Psoas muscle (tissue), 8 donors: ENCODE data around the gene BAHCC1. TPM values are rescaled to one million over a fixed set of nuclear protein-coding genes. Genes with fewer than 3 reads are reported as not detected.

Experiments
- ATAC-seq, 4 donors: fragments of 200-7000 bp; cut with Tn5 transposase; one replicate each; pipeline ENCODE4 v1.9.1; 2020; ENCODE audit warnings: moderate library complexity in 3 of 4, mild to moderate bottlenecking in 2 of 4
- DNase-seq, 2 donors: peaks; one replicate each; pipeline ENCODE4 v3.0.0-alpha.2; 2020
- H3K27ac ChIP-seq: fragments of 200-600 bp; one replicate; pipeline ENCODE4 v1.8.0; 2022
- H3K27me3 ChIP-seq, 3 donors: fragments of 200-600 bp in 1 of 3; one replicate each; pipeline versions ENCODE4 v1.6.1 to v1.8.0; 2013 to 2022; ENCODE audit warnings: low read length in 2 of 3, mild to moderate bottlenecking in 2 of 3, moderate library complexity in 1 of 3; ENCODE audit not compliant: insufficient read depth in 3 of 3
- H3K36me3 ChIP-seq, 2 donors: fragments of 200-600 bp in 1 of 2; one replicate each; pipeline versions ENCODE4 v1.6.1 to v1.8.0; 2013 to 2022; ENCODE audit warnings: low read depth in 1 of 2, mild to moderate bottlenecking in 1 of 2, moderate library complexity in 1 of 2; ENCODE audit not compliant: insufficient read depth in 1 of 2
- H3K4me1 ChIP-seq: fragments of 200-600 bp; one replicate; pipeline ENCODE4 v1.8.0; 2022
- H3K4me3 ChIP-seq: fragments of 200-600 bp; one replicate; pipeline ENCODE4 v1.8.0; 2022; ENCODE audit warnings: mild to moderate bottlenecking
- H3K9me3 ChIP-seq: fragments of 200-600 bp; one replicate; pipeline ENCODE4 v1.8.0; 2022
- CTCF ChIP-seq: fragments of 200-600 bp; IDR thresholded peaks from one replicate; pipeline ENCODE4 v1.8.0; 2022; ENCODE audit warnings: antibody characterized with exemption
- WGBS, 3 donors: extraction: QIAGEN DNeasy Blood & Tissue Kit; methylation state at CpG; one replicate each; pipeline versions ENCODE4 v1.1.6 to v1.1.7; 2013; 5-methylcytosine and 5-hydroxymethylcytosine counted together
- intact Hi-C, 2 donors: fragments of 100-400 bp; cut with DNase I; formaldehyde crosslinking; loops; one replicate each; pipeline versions ENCODE4 v1.11.0 to v1.14.2; 2022
- polyA plus RNA-seq, 3 donors: library from polyadenylated mRNA; stranded (reverse); fragments of 200-250 nt; gene quantifications; one replicate each; pipeline ENCODE4 v1.2.3, GENCODE V29; 2013
- total RNA-seq, 4 donors: library from RNA; stranded (reverse); fragmentation: NEBNext Ultra II Directional in 2 of 4; extraction: Animal tissue kit (Norgen Biotek cat#: 25700) in 2 of 4; gene quantifications; one replicate each; pipeline versions ENCODE4 v1.2.1 to v1.2.4, GENCODE V29; 2021 to 2023
- donor health status: healthy with polysubstance abuse.
- donor health status: DM: no; HTN: no; CAD: no; lungs with moderate emphysema.
- donor health status: Bipolar disorder and iron deficiency.
- donor health status: healthy.
- donor health status: DM: yes; HTN: yes; CAD: no.
- donor health status: DM: no; HTN: no; CAD: no.
- donor health status: DM: no; HTN: no; CAD: no.
- donor health status: DM: yes; HTN: yes; CAD: no.

Gene BAHCC1
- total and polyA plus RNA-seq, 7 donors: 2.8 to 10.7 (median 6.6) TPM

GRCh38 chr17:81487089-81487486, 91.8 kb downstream of the BAHCC1 start:
- TF ChIP-seq CTCF: no peak
- intact Hi-C loops: no loop called here
- ATAC-seq (no peak), DNase-seq (no peak)
- H3K9me3 ChIP-seq: no peaks in the 10 kb centered on the region
- 74 to 76% (median 76%) methylated on average over 10 of the region's 10 CpGs for WGBS, 3 donors
- peak overlapping the region; percentile 85 for H3K4me3 ChIP-seq
- H3K27ac ChIP-seq: no peak overlapping the region
- H3K36me3 ChIP-seq: no peaks in the 10 kb centered on the region
- H3K4me1 ChIP-seq: peaks cover 18% of the 10 kb centered on the region
- H3K27me3 ChIP-seq: no peaks in the 10 kb centered on the region

GRCh38 chr17:81487487-81488275, 92.4 kb downstream of the BAHCC1 start:
- H3K27me3 ChIP-seq: no peaks in the 10 kb centered on the region
- peak; percentile 88 to 92 for DNase-seq
- WGBS, 3 donors: 7 to 15% (median 8%) methylated on average over 52 to 87 of the region's 87 CpGs
- ATAC-seq: peak; percentile 81 to 87 (median 84)
- peaks cover 17% of the 10 kb centered on the region for H3K4me1 ChIP-seq
- no peaks in the 10 kb centered on the region for H3K36me3 ChIP-seq
- intact Hi-C loops: no loop called here
- H3K27ac ChIP-seq: peak overlapping the region; percentile 92
- TF ChIP-seq CTCF: no peak
- peak overlapping the region; percentile 85 for H3K4me3 ChIP-seq
- no peaks in the 10 kb centered on the region for H3K9me3 ChIP-seq

GRCh38 chr17:81488276-81488860, 93.1 kb downstream of the BAHCC1 start:
- peak overlapping the region; percentile 92 for H3K27ac ChIP-seq
- H3K4me1 ChIP-seq: peaks cover 10% of the 10 kb centered on the region
- WGBS, 3 donors: 10 to 16% (median 10%) methylated on average over 28 to 52 of the region's 52 CpGs
- DNase-seq: peak; percentile 49 to 68
- H3K9me3 ChIP-seq: no peaks in the 10 kb centered on the region
- intact Hi-C loops: no loop called here
- peak; percentile 12 to 41 (median 28) for ATAC-seq
- H3K4me3 ChIP-seq: peak overlapping the region; percentile 85
- peak; percentile 13 for TF ChIP-seq CTCF
- no peaks in the 10 kb centered on the region for H3K27me3 ChIP-seq
- no peaks in the 10 kb centered on the region for H3K36me3 ChIP-seq

- peaks cover 4% of the 10 kb centered on the region for H3K4me1 ChIP-seq
- no peak for DNase-seq
- H3K27ac ChIP-seq: no peak overlapping the region
- H3K36me3 ChIP-seq: no peaks in the 10 kb centered on the region
- WGBS, 3 donors: 78 to 82% (median 81%) methylated on average over 26 to 27 of the region's 27 CpGs
- intact Hi-C loops: no loop called here
- H3K27me3 ChIP-seq: no peaks in the 10 kb centered on the region
- ATAC-seq: no peak
- H3K4me3 ChIP-seq: peak overlapping the region; percentile 85
- TF ChIP-seq CTCF: no peak
- H3K9me3 ChIP-seq: no peaks in the 10 kb centered on the region
Observed at GRCh38 chr17:81489012-81489997, 94.0 kb downstream of the BAHCC1 start.
